ENCODE data around the gene PRAMEF2.

DNA sequence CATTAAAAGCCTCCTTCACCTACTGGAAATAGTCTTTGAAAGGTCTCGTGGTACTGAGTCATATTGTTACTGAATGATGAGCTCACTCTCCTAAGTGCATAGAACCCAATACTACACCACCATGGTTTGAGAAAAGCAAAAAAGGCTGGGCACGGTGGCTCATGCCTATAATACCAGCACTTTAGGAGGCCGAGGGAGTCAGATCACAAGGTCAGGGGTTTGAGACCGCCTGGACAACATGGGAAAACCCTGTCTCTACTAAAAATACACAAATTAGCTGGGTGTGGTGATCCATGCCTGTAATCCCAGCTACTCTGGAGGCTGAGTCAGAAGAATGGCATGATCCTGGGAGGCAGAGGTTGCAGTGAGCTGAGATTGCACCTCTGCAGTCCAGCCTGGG is 5.1 kb upstream of the PRAMEF2 start:
- TF ChIP-seq, protein P1, sequence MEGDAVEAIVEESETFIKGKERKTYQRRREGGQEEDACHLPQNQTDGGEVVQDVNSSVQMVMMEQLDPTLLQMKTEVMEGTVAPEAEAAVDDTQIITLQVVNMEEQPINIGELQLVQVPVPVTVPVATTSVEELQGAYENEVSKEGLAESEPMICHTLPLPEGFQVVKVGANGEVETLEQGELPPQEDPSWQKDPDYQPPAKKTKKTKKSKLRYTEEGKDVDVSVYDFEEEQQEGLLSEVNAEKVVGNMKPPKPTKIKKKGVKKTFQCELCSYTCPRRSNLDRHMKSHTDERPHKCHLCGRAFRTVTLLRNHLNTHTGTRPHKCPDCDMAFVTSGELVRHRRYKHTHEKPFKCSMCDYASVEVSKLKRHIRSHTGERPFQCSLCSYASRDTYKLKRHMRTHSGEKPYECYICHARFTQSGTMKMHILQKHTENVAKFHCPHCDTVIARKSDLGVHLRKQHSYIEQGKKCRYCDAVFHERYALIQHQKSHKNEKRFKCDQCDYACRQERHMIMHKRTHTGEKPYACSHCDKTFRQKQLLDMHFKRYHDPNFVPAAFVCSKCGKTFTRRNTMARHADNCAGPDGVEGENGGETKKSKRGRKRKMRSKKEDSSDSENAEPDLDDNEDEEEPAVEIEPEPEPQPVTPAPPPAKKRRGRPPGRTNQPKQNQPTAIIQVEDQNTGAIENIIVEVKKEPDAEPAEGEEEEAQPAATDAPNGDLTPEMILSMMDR (IDR thresholded peaks at IDR 0.05) = no peak
- no peak for TF ChIP-seq POLR2A (IDR thresholded peaks at IDR 0.05)

Data from breast epithelium (tissue), 3 donors.